Esophagus squamous epithelium (tissue), 4 donors: ENCODE results near the gene DNAH10.

Source experiments
- POLR2A ChIP-seq, 4 donors: fragments of 450-650 bp; IDR thresholded peaks; one replicate each; pipeline ENCODE4 v1.6.1; 2017; ENCODE audit warnings: antibody characterized with exemption in 4 of 4, mild to moderate bottlenecking in 4 of 4, moderate library complexity in 3 of 4
- TF ChIP-seq, protein P1 (sequence below), 6 experiments: fragments of 450-650 bp in 4 of 6; fragments of 200-600 bp in 2 of 6; sonication (generic) in 2 of 6; IDR thresholded peaks; one replicate each; pipeline ENCODE4 v1.5.1; 2016 to 2019; ENCODE audit warnings: antibody characterized with exemption in 6 of 6, mild to moderate bottlenecking in 4 of 6, moderate library complexity in 4 of 6

DNA sequence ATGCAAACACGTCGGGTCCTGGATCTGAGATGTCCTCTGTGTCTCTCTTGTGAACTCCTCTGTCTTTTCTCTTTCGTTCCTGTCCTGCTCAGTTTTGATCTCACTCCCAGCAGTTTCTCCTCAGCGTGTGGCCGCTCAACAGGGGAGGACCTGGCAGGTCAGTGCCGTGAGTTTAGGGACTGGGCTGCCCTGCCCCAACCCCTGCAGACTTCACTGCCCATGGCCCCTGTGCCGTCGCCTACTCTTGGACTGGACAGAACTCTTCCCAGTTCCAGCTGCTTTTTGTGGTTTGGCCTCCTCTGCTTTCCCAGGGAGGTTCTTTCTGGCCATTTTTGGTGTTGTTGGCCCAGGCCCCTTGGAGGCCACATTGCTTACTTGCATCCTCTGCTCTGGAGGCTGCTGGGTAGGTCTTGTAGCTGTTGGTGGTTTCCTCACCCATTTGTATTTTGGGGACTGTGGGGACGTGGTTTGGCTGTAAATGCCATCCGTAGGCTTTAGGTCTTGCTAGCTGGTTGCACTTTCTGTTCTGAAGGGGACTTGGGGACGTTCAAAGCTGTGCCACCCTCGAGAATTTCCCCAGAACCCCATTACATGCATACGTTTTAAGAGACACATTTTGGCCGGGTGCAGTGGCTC, 20.0 kb upstream of the DNAH10 start:
- TF ChIP-seq, protein P1, sequence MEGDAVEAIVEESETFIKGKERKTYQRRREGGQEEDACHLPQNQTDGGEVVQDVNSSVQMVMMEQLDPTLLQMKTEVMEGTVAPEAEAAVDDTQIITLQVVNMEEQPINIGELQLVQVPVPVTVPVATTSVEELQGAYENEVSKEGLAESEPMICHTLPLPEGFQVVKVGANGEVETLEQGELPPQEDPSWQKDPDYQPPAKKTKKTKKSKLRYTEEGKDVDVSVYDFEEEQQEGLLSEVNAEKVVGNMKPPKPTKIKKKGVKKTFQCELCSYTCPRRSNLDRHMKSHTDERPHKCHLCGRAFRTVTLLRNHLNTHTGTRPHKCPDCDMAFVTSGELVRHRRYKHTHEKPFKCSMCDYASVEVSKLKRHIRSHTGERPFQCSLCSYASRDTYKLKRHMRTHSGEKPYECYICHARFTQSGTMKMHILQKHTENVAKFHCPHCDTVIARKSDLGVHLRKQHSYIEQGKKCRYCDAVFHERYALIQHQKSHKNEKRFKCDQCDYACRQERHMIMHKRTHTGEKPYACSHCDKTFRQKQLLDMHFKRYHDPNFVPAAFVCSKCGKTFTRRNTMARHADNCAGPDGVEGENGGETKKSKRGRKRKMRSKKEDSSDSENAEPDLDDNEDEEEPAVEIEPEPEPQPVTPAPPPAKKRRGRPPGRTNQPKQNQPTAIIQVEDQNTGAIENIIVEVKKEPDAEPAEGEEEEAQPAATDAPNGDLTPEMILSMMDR (IDR thresholded peaks at IDR 0.05), result no peak
- no peak for TF ChIP-seq POLR2A (IDR thresholded peaks at IDR 0.05)
